WTC11 (cell line): ENCODE results near the gene C2CD4A.

ENCODE experiments used
- AR ChIP-seq: fragments of 250-450 bp; sonication (Bioruptor Pico); IDR thresholded peaks from 2 replicates; pipeline ENCODE4 v1.9.0; 2021; ENCODE audit warnings: mild to moderate bottlenecking
- CBFB ChIP-seq: sonication (generic); formaldehyde crosslinking; IDR thresholded peaks from 2 replicates; pipeline ENCODE4 v1.8.1; 2022; ENCODE audit warnings: mild to moderate bottlenecking, low read depth, missing genetic modification reagents
- CREM ChIP-seq: sonication (generic); formaldehyde crosslinking; IDR thresholded peaks from 2 replicates; pipeline ENCODE4 v1.8.1; 2022; ENCODE audit warnings: mild to moderate bottlenecking, missing genetic modification reagents, moderate library complexity
- CTCF ChIP-seq: fragments of 200-600 bp; IDR thresholded peaks from 2 replicates; pipeline ENCODE4 v1.8.0; 2022; ENCODE audit warnings: antibody characterized with exemption
- E2F4 ChIP-seq: sonication (generic); formaldehyde crosslinking; IDR thresholded peaks from 2 replicates; pipeline ENCODE4 v1.8.1; 2022; ENCODE audit warnings: low read depth, mild to moderate bottlenecking, moderate library complexity, missing genetic modification reagents, borderline replicate concordance
- ERG ChIP-seq: fragments of 250-450 bp; sonication (Bioruptor Pico); IDR thresholded peaks from 2 replicates; pipeline ENCODE4 v1.8.0; 2021; ENCODE audit warnings: mild to moderate bottlenecking
- ETV6 ChIP-seq: sonication (generic); formaldehyde crosslinking; IDR thresholded peaks from 2 replicates; pipeline ENCODE4 v1.8.1; 2022; ENCODE audit warnings: mild to moderate bottlenecking, missing genetic modification reagents
- MAX ChIP-seq: sonication (generic); formaldehyde crosslinking; IDR thresholded peaks from 2 replicates; pipeline ENCODE4 v1.8.0; 2022; ENCODE audit warnings: mild to moderate bottlenecking, missing genetic modification reagents
- MLX ChIP-seq: sonication (generic); formaldehyde crosslinking; IDR thresholded peaks from 2 replicates; pipeline ENCODE4 v1.8.1; 2023; ENCODE audit warnings: mild to moderate bottlenecking, missing genetic modification reagents, moderate library complexity
- NFYB ChIP-seq: sonication (generic); formaldehyde crosslinking; conservative IDR thresholded peaks from 2 replicates; pipeline ENCODE4 v1.8.0; 2022; ENCODE audit warnings: low read depth, missing genetic modification reagents
- SOX15 ChIP-seq: fragments of 250-450 bp; sonication (Bioruptor Pico); IDR thresholded peaks from 2 replicates; pipeline ENCODE4 v1.9.0; 2021; ENCODE audit warnings: mild to moderate bottlenecking
- STAT6 ChIP-seq: sonication (generic); formaldehyde crosslinking; conservative IDR thresholded peaks from 2 replicates; pipeline ENCODE4 v1.8.1; 2023; ENCODE audit warnings: mild to moderate bottlenecking, low read depth, missing genetic modification reagents, moderate library complexity
- ZNF232 ChIP-seq: sonication (generic); formaldehyde crosslinking; IDR thresholded peaks from 2 replicates; pipeline ENCODE4 v1.8.0; 2022; ENCODE audit warnings: mild to moderate bottlenecking, missing genetic modification reagents
- ZNF396 ChIP-seq: fragments of 250-450 bp; sonication (Bioruptor Pico); IDR thresholded peaks from 2 replicates; pipeline ENCODE4 v1.8.0; 2021; ENCODE audit warnings: mild to moderate bottlenecking, moderate library complexity, borderline replicate concordance

- TF ChIP-seq E2F4 = no peak
- TF ChIP-seq CTCF = no peak
- no peak for TF ChIP-seq MAX
- no peak for TF ChIP-seq CBFB (CRISPR knock-in tag)
- no peak for TF ChIP-seq ZNF396 (CRISPR knock-in tag)
- TF ChIP-seq ETV6 = no peak
- TF ChIP-seq SOX15 = no peak
- no peak for TF ChIP-seq ERG (CRISPR knock-in tag)
- no peak for TF ChIP-seq AR (CRISPR knock-in tag)
- TF ChIP-seq MLX (CRISPR knock-in tag) = no peak
- TF ChIP-seq ZNF232 = no peak
- TF ChIP-seq CREM (CRISPR knock-in tag) = no peak
- no peak for TF ChIP-seq STAT6 (CRISPR knock-in tag)
- TF ChIP-seq NFYB = no peak
These were observed 2.8 kb downstream of the C2CD4A start for GRCh38 chr15:62069551-62069950.
